H1 (cell line): ENCODE measurements around the gene PRX. TPM values are rescaled to one million over a fixed set of nuclear protein-coding genes. Genes with fewer than 3 reads are reported as not detected.

Experiments
- CTCF ChIA-PET: fragments of 300-600 bp; sonication (Branson Sonifier 250); formaldehyde crosslinking; loops from one replicate; lab custom pipeline; 2021; ENCODE audit not compliant: partially characterized antibody; lab: Charles Lee
- POLR2A ChIA-PET: fragments of 300-600 bp; sonication (Branson Sonifier 250); formaldehyde crosslinking; loops from one replicate; lab custom pipeline; 2021; ENCODE audit warnings: inconsistent platforms; ENCODE audit not compliant: partially characterized antibody; lab: Charles Lee
- DNase-seq, 2 experiments: peaks; one replicate each; pipeline versions ENCODE4 v3.0.0 to v3.0.0-alpha.2; 2010 to 2022; ENCODE audit warnings: low spot score in 2 of 2, low read depth in 1 of 2, mixed read lengths in 1 of 2
- FAIRE-seq: peaks from 2 replicates; lab custom pipeline; 2011; peaks lifted over from hg19 to GRCh38; lab: Jason Lieb, UNC
- H2AFZ ChIP-seq: 2 replicates; pipeline ENCODE4 v1.8.1; 2012; ENCODE audit warnings: low read length, inconsistent platforms
- H2AK5ac ChIP-seq: 2 replicates; pipeline ENCODE4 v1.6.1; 2013; ENCODE audit warnings: low read depth, low read length
- H2BK120ac ChIP-seq: replicated peaks from 2 replicates; pipeline ENCODE3; 2013; ENCODE audit warnings: low read depth, low read length, inconsistent platforms
- H2BK12ac ChIP-seq: 2 replicates; pipeline ENCODE4 v1.6.1; 2013; ENCODE audit warnings: low read depth, low read length
- H2BK15ac ChIP-seq: 2 replicates; pipeline ENCODE4 v1.6.1; 2013; ENCODE audit warnings: low read length
- H2BK20ac ChIP-seq: 2 replicates; pipeline ENCODE4 v1.6.1; 2013; ENCODE audit warnings: low read length
- H2BK5ac ChIP-seq: 2 replicates; pipeline ENCODE4 v1.6.1; 2013; ENCODE audit warnings: low read depth, low read length
- H3K14ac ChIP-seq: 2 replicates; pipeline ENCODE4 v1.6.1; 2013; ENCODE audit warnings: inconsistent platforms; ENCODE audit not compliant: insufficient read length
- H3K18ac ChIP-seq: 2 replicates; pipeline ENCODE4 v1.6.1; 2013; ENCODE audit warnings: low read length; ENCODE audit errors: extremely low read depth
- H3K23ac ChIP-seq: 2 replicates; pipeline ENCODE4 v1.6.1; 2013; ENCODE audit warnings: inconsistent platforms; ENCODE audit not compliant: insufficient read length
- H3K23me2 ChIP-seq: 2 replicates; pipeline ENCODE4 v1.6.1; 2013; ENCODE audit warnings: low read depth, low read length
- H3K27ac ChIP-seq: 2 replicates; pipeline ENCODE4 v1.6.1; 2011; ENCODE audit warnings: low read depth, low read length, inconsistent platforms
- H3K27me3 ChIP-seq, 4 experiments: replicated peaks in 1 of 4; 1 replicate in 1 of 4; 2 replicates in 3 of 4; pipeline versions ENCODE4 v1.6.1 to v1.8.1; 2011 to 2013; ENCODE audit warnings: low read length in 3 of 4, mild to moderate bottlenecking in 3 of 4, inconsistent platforms in 2 of 4, mixed read lengths in 2 of 4, moderate library complexity in 1 of 4; ENCODE audit not compliant: control insufficient read depth in 3 of 4, insufficient read depth in 3 of 4; ENCODE audit errors: extremely low read depth in 1 of 4
- H3K36me3 ChIP-seq, 4 experiments: 2 replicates each; pipeline versions ENCODE4 v1.6.1 to v1.8.1; 2011 to 2013; ENCODE audit warnings: mild to moderate bottlenecking in 4 of 4, low read length in 3 of 4, moderate library complexity in 2 of 4, control low read depth in 1 of 4, inconsistent platforms in 1 of 4; ENCODE audit not compliant: insufficient read depth in 4 of 4, control insufficient read depth in 2 of 4
- H3K4ac ChIP-seq: replicated peaks from 2 replicates; pipeline ENCODE3; 2013; ENCODE audit warnings: low read length, low read depth, mixed read lengths, inconsistent platforms; ENCODE audit not compliant: insufficient read length
- H3K4me1 ChIP-seq, 4 experiments: replicated peaks in 1 of 4; 1 replicate in 1 of 4; 2 replicates in 3 of 4; pipeline versions ENCODE4 v1.6.1 to v1.8.1; 2011 to 2013; ENCODE audit warnings: low read length in 3 of 4, inconsistent platforms in 2 of 4, mixed read lengths in 1 of 4; ENCODE audit not compliant: insufficient read depth in 4 of 4, control insufficient read depth in 3 of 4
- H3K4me2 ChIP-seq, 2 experiments: 2 replicates each; pipeline versions ENCODE4 v1.6.1 to v1.8.1; 2011 to 2013; ENCODE audit warnings: low read depth in 2 of 2, low read length in 2 of 2, control low read depth in 1 of 2, inconsistent platforms in 1 of 2, mild to moderate bottlenecking in 1 of 2; ENCODE audit not compliant: insufficient read depth in 1 of 2
- H3K4me3 ChIP-seq, 4 experiments: fragments of 200-600, 300-600 bp in 1 of 4; sonication (generic), shearing (Covaris generic), sonication (Bioruptor Twin) in 1 of 4; 2 replicates each; pipeline versions ENCODE4 v1.5.1 to v1.8.1; 2011 to 2016; ENCODE audit warnings: low read length in 4 of 4, low read depth in 3 of 4, control low read depth in 2 of 4, inconsistent platforms in 2 of 4, mild to moderate bottlenecking in 2 of 4, mixed read lengths in 1 of 4, moderate library complexity in 1 of 4; ENCODE audit not compliant: insufficient read depth in 2 of 4; ENCODE audit errors: extremely low read depth in 1 of 4
- H3K56ac ChIP-seq: replicated peaks from 2 replicates; pipeline ENCODE3; 2013; ENCODE audit warnings: low read depth, mild to moderate bottlenecking, mixed read lengths, low read length, inconsistent platforms; ENCODE audit not compliant: insufficient read length
- H3K79me1 ChIP-seq: 2 replicates; pipeline ENCODE4 v1.6.1; 2013; ENCODE audit warnings: low read depth, low read length, control low read depth
- H3K79me2 ChIP-seq, 2 experiments: 2 replicates each; pipeline versions ENCODE4 v1.6.1 to v1.8.1; 2012 to 2013; ENCODE audit warnings: low read length in 2 of 2, mild to moderate bottlenecking in 2 of 2, inconsistent platforms in 1 of 2; ENCODE audit not compliant: insufficient read depth in 2 of 2, control insufficient read depth in 1 of 2
- H3K9ac ChIP-seq, 4 experiments: replicated peaks in 1 of 4; 1 replicate in 1 of 4; 2 replicates in 3 of 4; pipeline versions ENCODE4 v1.6.1 to v1.8.1; 2011 to 2013; ENCODE audit warnings: low read depth in 3 of 4, low read length in 3 of 4, control low read depth in 2 of 4, mild to moderate bottlenecking in 2 of 4, moderate library complexity in 2 of 4, inconsistent platforms in 1 of 4; ENCODE audit errors: extremely low read depth in 1 of 4
- H3K9me3 ChIP-seq, 2 experiments: 2 replicates each; pipeline versions ENCODE4 v1.6.1 to v1.8.1; 2012 to 2013; ENCODE audit warnings: mild to moderate bottlenecking in 2 of 2, moderate library complexity in 2 of 2, control low read depth in 1 of 2, inconsistent platforms in 1 of 2, low read depth in 1 of 2, low read length in 1 of 2, mixed read lengths in 1 of 2; ENCODE audit not compliant: insufficient read depth in 2 of 2
- H4K20me1 ChIP-seq, 2 experiments: replicated peaks in 1 of 2; 2 replicates each; pipeline versions ENCODE3 to v1.8.1; 2011 to 2013; ENCODE audit warnings: inconsistent platforms in 2 of 2, low read length in 2 of 2, mild to moderate bottlenecking in 1 of 2; ENCODE audit not compliant: insufficient read depth in 2 of 2, control insufficient read depth in 1 of 2
- H4K5ac ChIP-seq: 2 replicates; pipeline ENCODE4 v1.6.1; 2013; ENCODE audit warnings: low read length, low read depth, mixed read lengths, inconsistent platforms; ENCODE audit not compliant: insufficient read length
- H4K8ac ChIP-seq: 2 replicates; pipeline ENCODE4 v1.8.0; 2013; ENCODE audit warnings: mild to moderate bottlenecking, moderate library complexity, low read length, inconsistent platforms; ENCODE audit not compliant: insufficient read depth; ENCODE audit errors: extremely low read depth
- H4K91ac ChIP-seq: replicated peaks from 2 replicates; pipeline ENCODE3; 2013; ENCODE audit warnings: low read length, mixed read lengths, inconsistent platforms; ENCODE audit not compliant: insufficient read length
- CHD2 ChIP-seq: IDR thresholded peaks from 2 replicates; pipeline ENCODE4 v1.6.1; 2012; ENCODE audit warnings: low read length, improper control_type of control experiment
- MAFK ChIP-seq: IDR thresholded peaks from 2 replicates; pipeline ENCODE4 v1.6.1; 2012; ENCODE audit warnings: low read depth, mild to moderate bottlenecking, improper control_type of control experiment, low read length
- TBP ChIP-seq: IDR thresholded peaks from 2 replicates; pipeline ENCODE4 v1.6.1; 2011; ENCODE audit warnings: low read depth, low read length, improper control_type of control experiment
- WGBS, 2 experiments: shearing (Covaris generic) in 1 of 2; methylation state at CpG; one replicate each; pipeline versions ENCODE4 v1.1.6 to v1.1.7; 2013 to 2015; ENCODE audit warnings: low lambda C conversion rate in 2 of 2, mixed read lengths in 2 of 2, inconsistent platforms in 1 of 2, low coverage in 1 of 2, missing lambda C conversion rate in 1 of 2; ENCODE audit not compliant: insufficient replicate concordance in 2 of 2, insufficient coverage in 1 of 2, insufficient read length in 1 of 2; ENCODE audit errors: extremely low coverage in 1 of 2, missing lambda C conversion rate in 1 of 2; 5-methylcytosine and 5-hydroxymethylcytosine counted together
- long read RNA-seq, 2 experiments: library from RNA in 1 of 2; library from capped mRNA in 1 of 2; stranded (forward); transcript quantifications; one replicate each; pipeline ENCODE4 v2.0.0, GENCODE V29; 2021; ENCODE audit warnings: inconsistent platforms in 1 of 2
- polyA minus RNA-seq, 3 experiments: library from RNA; depleted of rRNA, polyadenylated mRNA; stranded (reverse); fragments of >200 nt; gene quantifications; 1 replicate in 2 of 3; 2 replicates in 1 of 3; pipeline ENCODE4 v1.2.3, GENCODE V29; 2011
- polyA plus RNA-seq, 7 experiments: library from polyadenylated mRNA; depleted of rRNA in 3 of 7; stranded (reverse) in 5 of 7; unstranded in 2 of 7; fragments of >200 nt in 5 of 7; fragments of 200-250 nt in 2 of 7; gene quantifications; 1 replicate in 5 of 7; 2 replicates in 1 of 7; 4 replicates in 1 of 7; pipeline versions ENCODE4 v1.2.1 to v1.2.3, GENCODE V29; 2011 to 2013; ENCODE audit warnings: missing spikeins in 2 of 7, mixed read lengths in 2 of 7
- total RNA-seq: library from RNA; stranded (reverse); fragmentation: NEBNext Ultra II Directional; extraction: Animal tissue kit (Norgen Biotek cat#: 25700); gene quantifications from 2 replicates; pipeline ENCODE4 v1.2.1, GENCODE V29; 2021

Gene PRX, protein sequence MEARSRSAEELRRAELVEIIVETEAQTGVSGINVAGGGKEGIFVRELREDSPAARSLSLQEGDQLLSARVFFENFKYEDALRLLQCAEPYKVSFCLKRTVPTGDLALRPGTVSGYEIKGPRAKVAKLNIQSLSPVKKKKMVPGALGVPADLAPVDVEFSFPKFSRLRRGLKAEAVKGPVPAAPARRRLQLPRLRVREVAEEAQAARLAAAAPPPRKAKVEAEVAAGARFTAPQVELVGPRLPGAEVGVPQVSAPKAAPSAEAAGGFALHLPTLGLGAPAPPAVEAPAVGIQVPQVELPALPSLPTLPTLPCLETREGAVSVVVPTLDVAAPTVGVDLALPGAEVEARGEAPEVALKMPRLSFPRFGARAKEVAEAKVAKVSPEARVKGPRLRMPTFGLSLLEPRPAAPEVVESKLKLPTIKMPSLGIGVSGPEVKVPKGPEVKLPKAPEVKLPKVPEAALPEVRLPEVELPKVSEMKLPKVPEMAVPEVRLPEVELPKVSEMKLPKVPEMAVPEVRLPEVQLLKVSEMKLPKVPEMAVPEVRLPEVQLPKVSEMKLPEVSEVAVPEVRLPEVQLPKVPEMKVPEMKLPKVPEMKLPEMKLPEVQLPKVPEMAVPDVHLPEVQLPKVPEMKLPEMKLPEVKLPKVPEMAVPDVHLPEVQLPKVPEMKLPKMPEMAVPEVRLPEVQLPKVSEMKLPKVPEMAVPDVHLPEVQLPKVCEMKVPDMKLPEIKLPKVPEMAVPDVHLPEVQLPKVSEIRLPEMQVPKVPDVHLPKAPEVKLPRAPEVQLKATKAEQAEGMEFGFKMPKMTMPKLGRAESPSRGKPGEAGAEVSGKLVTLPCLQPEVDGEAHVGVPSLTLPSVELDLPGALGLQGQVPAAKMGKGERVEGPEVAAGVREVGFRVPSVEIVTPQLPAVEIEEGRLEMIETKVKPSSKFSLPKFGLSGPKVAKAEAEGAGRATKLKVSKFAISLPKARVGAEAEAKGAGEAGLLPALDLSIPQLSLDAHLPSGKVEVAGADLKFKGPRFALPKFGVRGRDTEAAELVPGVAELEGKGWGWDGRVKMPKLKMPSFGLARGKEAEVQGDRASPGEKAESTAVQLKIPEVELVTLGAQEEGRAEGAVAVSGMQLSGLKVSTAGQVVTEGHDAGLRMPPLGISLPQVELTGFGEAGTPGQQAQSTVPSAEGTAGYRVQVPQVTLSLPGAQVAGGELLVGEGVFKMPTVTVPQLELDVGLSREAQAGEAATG (N-terminal part only)
- total RNA-seq: 5.8 and 6.0 TPM in 2 replicates
- 2.8 and 3.8 TPM in 2 replicates for polyA plus RNA-seq (2011; rRNA removed)
- polyA plus RNA-seq (2011; cell fraction: cytosol; rRNA removed): 5.0 TPM
- 5.2 TPM for polyA plus RNA-seq (2011; cell fraction: nucleus; rRNA removed)
- 5.4 to 9.9 TPM (median 8.0 TPM) in 4 replicates for polyA plus RNA-seq (2012, experiment 1 of 2)
- polyA plus RNA-seq (2012, experiment 2 of 2): 4.6 TPM
- 2.8 TPM for polyA plus RNA-seq (2013, experiment 1 of 2)
- polyA plus RNA-seq (2013, experiment 2 of 2): 2.9 TPM
- 1.9 and 2.1 TPM in 2 replicates for polyA minus RNA-seq (2011; rRNA and poly(A)+ RNA removed)
- 1.7 TPM for polyA minus RNA-seq (2011; cell fraction: cytosol; rRNA and poly(A)+ RNA removed)
- polyA minus RNA-seq (2011; cell fraction: nucleus; rRNA and poly(A)+ RNA removed): 4.2 TPM
- long read RNA-seq, experiment 1, partial matches to known transcripts: 1 of 1 reads
- long read RNA-seq, experiment 1, other reads (novel, unspliced or antisense): 0 of 1 reads
- long read RNA-seq, experiment 2, partial matches to known transcripts: 0 of 6 reads
- long read RNA-seq, experiment 2, other reads (novel, unspliced or antisense): 6 of 6 reads

- 0 out of 2 replicates have a peak within 1 kb of the TSS, but pooled peaks have one; percentile 52 for H2BK20ac ChIP-seq
- 0 out of 7 replicates have a peak within 1 kb of the TSS, but pooled peaks of 1 of the 4 experiments have one; percentile 27 for H3K9ac ChIP-seq
- H3K4me1 ChIP-seq: peaks cover 7 to 25% (median 16%) of the 10 kb centered on the region in 4 experiments
- 0 out of 2 replicates have a peak within 1 kb of the TSS, but pooled peaks have one; percentile 40 for H2AK5ac ChIP-seq
- peak within 1 kb of the TSS; percentile 21; the same call in 1 of the 2 replicates for H3K18ac ChIP-seq
- no peak within 1 kb of the TSS for H3K4ac ChIP-seq
- no peak within 1 kb of the TSS for H3K23ac ChIP-seq
- H3K9me3 ChIP-seq: no peaks in the 10 kb centered on the region
- H3K14ac ChIP-seq: no peak within 1 kb of the TSS
- H4K5ac ChIP-seq: no peak within 1 kb of the TSS
- H3K56ac ChIP-seq: no peak within 1 kb of the TSS
- ChIA-PET CTCF (interaction anchor here (0.6 to 1.9 kb wide), 11 partner anchors 8 to 873 kb away, joined by 3 to 11 read pairs (median 4); no protein-coding TSS in a partner anchor), POLR2A (interaction anchor here (0.6 to 6.4 kb wide), 7 partner anchors 11 to 31 kb away, joined by 3 to 27 read pairs (median 6); partner anchors contain the start of genes SERTAD1 and SERTAD3)
- peak within 1 kb of the TSS in 2 of 4 experiments; percentile 15 to 43; a peak in 3 of 8 replicates for H3K4me3 ChIP-seq
- H2BK5ac ChIP-seq: peak within 1 kb of the TSS; percentile 16
- no peak within 1 kb of the TSS for H2BK120ac ChIP-seq
- 0 out of 2 replicates have a peak within 1 kb of the TSS, but pooled peaks have one; percentile 71 for H2BK12ac ChIP-seq
- H3K79me1 ChIP-seq: no peaks in the 10 kb centered on the region
- no peaks in the 10 kb centered on the region for H4K20me1 ChIP-seq
- H3K4me2 ChIP-seq: peak within 1 kb of the TSS; percentile 29 to 50; a peak in 3 of 4 replicates
- H3K27me3 ChIP-seq: no peaks in the 10 kb centered on the region
- no peaks in the 10 kb centered on the region for H3K36me3 ChIP-seq
- no peak within 1 kb of the TSS for H2AFZ ChIP-seq
- peak within 1 kb of the TSS; percentile 11; the same call in 1 of the 2 replicates for H2BK15ac ChIP-seq
- no peaks in the 10 kb centered on the region for H3K23me2 ChIP-seq
- H3K79me2 ChIP-seq: no peaks in the 10 kb centered on the region
- WGBS, 2 experiments: 40% methylated on average over 16 of the region's 18 CpGs; no CpG with 5 or more reads in 1 of the 2 experiments
- FAIRE-seq: no peak
- peak within 1 kb of the TSS; percentile 88 for H4K8ac ChIP-seq
- peak in 1 of 2 experiments; percentile 85 for DNase-seq
- peak within 1 kb of the TSS; percentile 42 for H4K91ac ChIP-seq
- H3K27ac ChIP-seq: no peak within 1 kb of the TSS; the same call in 1 of the 2 replicates
- TF ChIP-seq TBP (peak; percentile 51; the same call in 1 of the 2 replicates), CHD2 (peak; percentile 8; the same call in 1 of the 2 replicates), MAFK (no peak)
Measured at GRCh38 chr19:40413291-40413845, at the start of gene PRX. TSS of gene PRX (minus strand) at chr19:40413378. CDS start at chr19:40407932, 5,446 bp downstream.
